Ovary (tissue), 9 donors: ENCODE measurements around the gene INSIG1. TPM values are rescaled to one million over a fixed set of nuclear protein-coding genes. Genes with fewer than 3 reads are reported as not detected.

Source experiments
- DNase-seq, 5 donors: peaks; one replicate each; pipeline ENCODE4 v3.0.0-alpha.2; 2019 to 2020
- H3K27ac ChIP-seq, 2 donors: fragments of 200-600 bp; one replicate each; pipeline versions ENCODE4 v1.5.1 to v1.8.0; 2019 to 2022
- H3K27me3 ChIP-seq: fragments of 200-600 bp; one replicate; pipeline ENCODE4 v1.8.0; 2022
- H3K36me3 ChIP-seq: fragments of 200-600 bp; sonication (generic); one replicate; pipeline ENCODE4 v1.5.1; 2019
- H3K4me1 ChIP-seq: one replicate; pipeline ENCODE4 v1.8.1; 2013; ENCODE audit warnings: mild to moderate bottlenecking, moderate library complexity; ENCODE audit not compliant: insufficient read depth
- H3K4me3 ChIP-seq: fragments of 200-600 bp; sonication (generic); one replicate; pipeline ENCODE4 v1.5.1; 2017
- H3K9me3 ChIP-seq, 2 donors: fragments of 200-600 bp in 1 of 2; sonication (generic) in 1 of 2; one replicate each; pipeline versions ENCODE4 v1.5.1 to v1.8.1; 2013 to 2019; ENCODE audit warnings: mild to moderate bottlenecking in 1 of 2, moderate library complexity in 1 of 2
- EP300 ChIP-seq: sonication (generic); formaldehyde crosslinking; IDR thresholded peaks from one replicate; pipeline ENCODE4 v1.6.1; 2017; ENCODE audit warnings: antibody characterized with exemption
- POLR2A ChIP-seq: fragments of 450-650 bp; IDR thresholded peaks from one replicate; pipeline ENCODE4 v1.6.1; 2017; ENCODE audit warnings: antibody characterized with exemption, mild to moderate bottlenecking, moderate library complexity
- WGBS, 3 donors: extraction: QIAGEN DNeasy Blood & Tissue Kit in 1 of 3; methylation state at CpG; one replicate each; pipeline versions ENCODE4 v1.1.5 to v1.1.7; 2013 to 2017; 5-methylcytosine and 5-hydroxymethylcytosine counted together
- intact Hi-C, 4 donors: fragments of 100-400 bp; cut with DNase I; formaldehyde crosslinking; loops; one replicate each; pipeline versions ENCODE4 v1.11.0 to v1.15.1; 2022 to 2023
- polyA plus RNA-seq, 2 donors: library from polyadenylated mRNA; stranded (reverse); fragments of 200-250 nt in 1 of 2; fragments of 350-450 nt in 1 of 2; fragmentation: Illumina TruSeq in 1 of 2; extraction: RNeasy Lipid Tissue Mini Kit (QIAGEN cat#74804) in 1 of 2; gene quantifications; one replicate each; pipeline ENCODE4 v1.2.3, GENCODE V29; 2013 to 2014
- total RNA-seq, 7 donors: library from RNA; depleted of rRNA in 2 of 7; stranded (reverse); fragments of >200 nt in 2 of 7; fragmentation: NEBNext Ultra II Directional in 3 of 7; extraction: Animal tissue kit (Norgen Biotek cat#: 25700) in 3 of 7; gene quantifications; one replicate each; pipeline versions ENCODE4 v1.1.0 to v1.2.4, GENCODE V29; 2016 to 2023
- TF ChIP-seq, protein P1 (sequence below), 3 donors: fragments of 450-650 bp in 2 of 3; fragments of 200-600 bp in 1 of 3; IDR thresholded peaks; one replicate each; pipeline versions ENCODE4 v1.5.1 to v1.8.0; 2016 to 2022; ENCODE audit warnings: antibody characterized with exemption in 3 of 3, mild to moderate bottlenecking in 1 of 3
- donor health status: DM: no; HTN: no; CAD: no; lungs with moderate emphysema.
- donor health status: DM: no; HTN: no; CAD: no.
- donor health status: Bipolar disorder and iron deficiency.
- donor health status: DM: yes; HTN: yes; CAD: no.
- donor health status: DM: no; HTN: no; CAD: no.
- donor health status: DM: yes; HTN: yes; CAD: no.

Gene INSIG1
- total and polyA plus RNA-seq, 9 donors, result 15.0 to 186 (median 30.5) TPM

DNA sequence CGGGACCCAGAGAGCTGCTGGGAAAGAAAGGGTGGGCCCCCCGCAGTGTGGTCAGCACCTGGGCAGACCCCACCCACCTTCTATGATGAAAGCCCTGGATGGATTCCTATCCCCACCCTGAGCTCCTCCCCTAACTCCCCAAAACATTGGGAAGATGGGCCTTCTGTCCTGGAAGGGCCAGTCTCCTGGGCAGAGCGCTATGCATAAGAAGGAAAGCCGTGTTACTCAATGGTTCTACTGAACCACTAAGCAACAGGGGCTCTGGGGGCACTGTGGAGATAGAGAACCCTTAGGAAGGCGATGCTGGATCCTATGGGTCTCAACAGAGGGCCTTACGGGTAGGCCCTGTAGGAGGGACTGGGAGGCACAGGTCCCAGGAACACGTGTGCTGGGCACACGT, 30.7 kb upstream of the INSIG1 start:
- Histone ChIP-seq H3K27ac (no peak overlapping the region), H3K9me3 (no peaks in the 10 kb centered on the region), H3K4me3 (no peak overlapping the region), H3K36me3 (no peaks in the 10 kb centered on the region), H3K27me3 (no peaks in the 10 kb centered on the region), H3K4me1 (no peaks in the 10 kb centered on the region)
- intact Hi-C loops, result no loop called here
- 87 to 90% (median 90%) methylated on average over 7 to 8 of the region's 8 CpGs for WGBS, 3 donors
- no peak for DNase-seq
- TF ChIP-seq POLR2A (no peak), EP300 (no peak)
- TF ChIP-seq, protein P1, sequence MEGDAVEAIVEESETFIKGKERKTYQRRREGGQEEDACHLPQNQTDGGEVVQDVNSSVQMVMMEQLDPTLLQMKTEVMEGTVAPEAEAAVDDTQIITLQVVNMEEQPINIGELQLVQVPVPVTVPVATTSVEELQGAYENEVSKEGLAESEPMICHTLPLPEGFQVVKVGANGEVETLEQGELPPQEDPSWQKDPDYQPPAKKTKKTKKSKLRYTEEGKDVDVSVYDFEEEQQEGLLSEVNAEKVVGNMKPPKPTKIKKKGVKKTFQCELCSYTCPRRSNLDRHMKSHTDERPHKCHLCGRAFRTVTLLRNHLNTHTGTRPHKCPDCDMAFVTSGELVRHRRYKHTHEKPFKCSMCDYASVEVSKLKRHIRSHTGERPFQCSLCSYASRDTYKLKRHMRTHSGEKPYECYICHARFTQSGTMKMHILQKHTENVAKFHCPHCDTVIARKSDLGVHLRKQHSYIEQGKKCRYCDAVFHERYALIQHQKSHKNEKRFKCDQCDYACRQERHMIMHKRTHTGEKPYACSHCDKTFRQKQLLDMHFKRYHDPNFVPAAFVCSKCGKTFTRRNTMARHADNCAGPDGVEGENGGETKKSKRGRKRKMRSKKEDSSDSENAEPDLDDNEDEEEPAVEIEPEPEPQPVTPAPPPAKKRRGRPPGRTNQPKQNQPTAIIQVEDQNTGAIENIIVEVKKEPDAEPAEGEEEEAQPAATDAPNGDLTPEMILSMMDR (IDR thresholded peaks at IDR 0.05), result no peak

DNA sequence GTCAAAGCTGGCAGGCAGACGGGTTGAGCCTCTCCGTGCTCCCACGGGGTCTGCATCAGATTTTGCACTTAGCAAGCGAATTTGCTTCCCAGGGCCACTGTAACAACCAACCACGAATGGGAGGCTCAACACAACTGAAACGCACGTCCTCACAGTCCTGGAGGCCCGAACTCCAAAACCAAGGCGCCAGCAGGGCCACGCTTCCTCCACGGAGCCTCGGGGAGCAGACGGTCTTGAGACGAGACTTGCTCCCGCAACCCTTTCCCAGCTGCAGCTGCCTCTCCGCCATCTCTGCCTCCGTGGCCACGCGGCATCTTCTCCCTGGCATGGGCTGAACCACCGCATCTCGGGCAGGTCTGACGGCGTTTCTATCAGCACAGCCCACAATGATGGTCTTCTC, 30.2 kb upstream of the INSIG1 start:
- 88 to 93% (median 92%) methylated on average over 23 of the region's 23 CpGs for WGBS, 3 donors
- intact Hi-C loops, result no loop called here
- no peaks in the 10 kb centered on the region for H3K4me1 ChIP-seq

DNA sequence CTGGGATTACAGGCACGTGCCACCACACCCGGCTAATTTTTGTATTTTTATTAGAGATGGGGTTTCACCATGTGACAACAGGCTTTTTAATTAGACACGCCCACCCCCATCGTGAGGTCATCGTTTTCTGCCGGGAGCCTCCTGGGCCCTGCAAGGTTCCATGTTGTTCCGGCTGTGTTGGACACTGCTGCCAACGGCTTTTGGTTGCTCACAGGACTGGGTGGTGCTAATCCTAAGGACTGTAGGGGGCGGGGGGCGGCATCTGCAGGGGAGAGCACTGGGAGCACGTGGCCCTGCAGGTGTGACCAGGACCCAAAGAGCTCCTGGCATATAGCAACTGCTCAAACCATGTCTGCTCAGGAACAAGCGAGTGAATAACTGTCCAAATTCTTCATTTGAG, 29.5 kb upstream of the INSIG1 start:
- no peaks in the 10 kb centered on the region for H3K4me1 ChIP-seq
- H3K4me3 ChIP-seq, result no peak overlapping the region
- no peak overlapping the region for H3K27ac ChIP-seq
- intact Hi-C loops, result no loop called here
- H3K36me3 ChIP-seq, result no peaks in the 10 kb centered on the region
- WGBS, 3 donors, result 88 to 92% (median 91%) methylated on average over 12 of the region's 12 CpGs
- no peaks in the 10 kb centered on the region for H3K27me3 ChIP-seq
- no peak for TF ChIP-seq POLR2A
- no peak for TF ChIP-seq EP300
- TF ChIP-seq, protein P1 (IDR thresholded peaks at IDR 0.05), result no peak
- H3K9me3 ChIP-seq, result no peaks in the 10 kb centered on the region
- DNase-seq, result no peak

More for the DNA sequence above, 30.2 kb upstream of the INSIG1 start:
- TF ChIP-seq POLR2A (no peak), EP300 (no peak)
- TF ChIP-seq, protein P1 (IDR thresholded peaks at IDR 0.05), result no peak
- Histone ChIP-seq H3K36me3 (no peaks in the 10 kb centered on the region), H3K27ac (no peak overlapping the region), H3K27me3 (no peaks in the 10 kb centered on the region), H3K9me3 (no peaks in the 10 kb centered on the region), H3K4me3 (no peak overlapping the region)
- no peak for DNase-seq

DNA sequence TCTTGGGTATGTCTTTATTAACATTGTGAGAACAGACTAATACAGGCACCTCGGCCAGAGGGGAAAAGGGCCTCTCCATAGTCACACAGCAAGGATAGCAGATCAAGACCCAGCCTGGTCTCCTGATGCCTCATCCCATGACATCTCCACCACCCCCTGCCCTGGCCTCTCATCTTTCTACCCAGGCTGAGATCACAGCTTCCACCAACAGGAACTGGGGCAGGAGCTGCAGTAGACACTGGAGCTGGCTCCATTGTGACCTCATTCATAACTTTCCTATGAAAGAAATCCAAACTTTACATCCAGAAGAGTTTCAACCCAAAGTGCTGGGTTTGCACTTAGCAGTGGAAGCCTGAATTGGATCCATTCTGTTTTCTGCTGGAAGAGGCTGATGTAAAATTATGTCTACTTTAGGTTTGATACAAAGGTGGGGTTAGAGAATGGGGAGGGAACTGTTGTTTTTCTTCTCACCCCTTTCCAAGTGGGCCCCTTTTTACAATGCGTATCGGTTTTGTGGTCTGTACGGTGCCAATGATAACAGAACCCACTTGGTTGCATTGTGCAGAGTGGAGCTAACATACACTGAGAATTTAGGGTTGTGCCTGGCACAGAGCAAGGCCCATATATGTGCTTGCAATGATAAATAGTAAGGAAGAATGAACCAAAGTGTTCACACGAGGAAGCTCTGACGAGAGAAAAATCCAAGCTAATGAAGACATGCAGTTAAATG, 28.6 kb upstream of the INSIG1 start:
- no peaks in the 10 kb centered on the region for H3K27me3 ChIP-seq
- intact Hi-C loops, result no loop called here
- TF ChIP-seq, protein P1 (IDR thresholded peaks at IDR 0.05), result no peak
- no peak for TF ChIP-seq EP300
- TF ChIP-seq POLR2A, result no peak
- no peak overlapping the region for H3K27ac ChIP-seq
- no peaks in the 10 kb centered on the region for H3K36me3 ChIP-seq
- no peaks in the 10 kb centered on the region for H3K9me3 ChIP-seq
- WGBS, 3 donors, result 80 to 90% (median 85%) methylated on average over 6 of the region's 6 CpGs
- H3K4me1 ChIP-seq, result no peaks in the 10 kb centered on the region
- no peak for DNase-seq
- no peak overlapping the region for H3K4me3 ChIP-seq
